ENCODE measurements around the gene PLCL1.

Gene PLCL1

DNA sequence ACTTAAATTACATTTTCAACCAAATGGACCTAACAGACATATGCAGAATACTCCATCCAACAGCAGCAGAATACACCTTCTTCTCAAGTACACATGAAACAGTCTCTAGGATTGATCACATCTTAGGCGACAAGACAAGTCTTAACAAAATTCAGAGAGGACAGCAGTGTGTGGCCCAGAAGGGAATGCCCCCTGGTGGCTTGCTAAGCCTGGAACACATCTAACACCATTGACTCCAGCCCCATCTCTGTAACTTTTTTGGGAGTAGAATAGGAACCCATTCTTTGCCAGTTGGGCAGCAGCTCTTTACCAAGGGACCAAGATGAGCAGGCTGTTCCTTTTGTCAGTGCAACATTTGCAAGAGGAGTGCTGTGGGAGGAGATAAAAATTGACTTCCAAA is 249.9 kb downstream of the PLCL1 start:
- Histone ChIP-seq H3K27ac (ENCODE audit: low read depth, low read length) (no peak overlapping the region), H3K9ac (ENCODE audit: low read length in 5 of 5) (no peak overlapping the region), H3K4me3 (ENCODE audit: low read depth in 1 of 5, low read length in 5 of 5) (no peak overlapping the region), H3K36me3 (ENCODE audit: control insufficient read depth in 5 of 5, insufficient read depth in 5 of 5, low read length in 5 of 5) (no peaks in the 10 kb centered on the region), H3K4me1 (ENCODE audit: control insufficient read depth in 5 of 5, insufficient read depth in 5 of 5, low read length in 5 of 5) (peaks cover 0 to 3% (median 0%) of the 10 kb centered on the region in 5 donors), H3K9me3 (ENCODE audit: control insufficient read depth in 5 of 5, low read length in 5 of 5) (no peaks in the 10 kb centered on the region), H3K27me3 (ENCODE audit: control insufficient read depth in 5 of 5, insufficient read depth in 4 of 5, low read length in 5 of 5) (no peaks in the 10 kb centered on the region)

DNA sequence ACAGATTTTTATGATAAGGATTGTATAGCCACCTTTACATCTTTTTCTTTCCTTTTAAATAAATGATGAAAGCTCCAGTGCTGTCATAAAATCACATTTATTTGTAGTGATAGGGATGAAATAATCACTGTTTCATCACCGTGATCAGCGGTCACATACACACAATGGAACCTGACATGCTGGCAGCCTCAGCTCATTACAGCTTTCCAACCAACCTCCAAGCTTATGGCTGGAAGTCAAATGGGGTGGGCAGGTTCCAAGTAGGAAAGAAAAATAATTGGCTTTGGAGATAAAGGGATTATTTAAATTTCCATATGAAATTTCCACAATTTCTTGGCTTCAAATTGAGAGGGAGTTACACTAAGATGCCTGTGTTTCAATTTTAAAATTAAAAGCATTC is 251.3 kb downstream of the PLCL1 start:
- H3K27me3 ChIP-seq (ENCODE audit: control insufficient read depth in 5 of 5, insufficient read depth in 4 of 5, low read length in 5 of 5): no peaks in the 10 kb centered on the region
- peaks cover 0 to 3% (median 0%) of the 10 kb centered on the region in 5 donors for H3K4me1 ChIP-seq (ENCODE audit: control insufficient read depth in 5 of 5, insufficient read depth in 5 of 5, low read length in 5 of 5)
- no peak overlapping the region for H3K9ac ChIP-seq (ENCODE audit: low read length in 5 of 5)
- H3K27ac ChIP-seq (ENCODE audit: low read depth, low read length): no peak overlapping the region
- no peaks in the 10 kb centered on the region for H3K36me3 ChIP-seq (ENCODE audit: control insufficient read depth in 5 of 5, insufficient read depth in 5 of 5, low read length in 5 of 5)
- no peak overlapping the region for H3K4me3 ChIP-seq (ENCODE audit: low read depth in 1 of 5, low read length in 5 of 5)
- H3K9me3 ChIP-seq (ENCODE audit: control insufficient read depth in 5 of 5, low read length in 5 of 5): no peaks in the 10 kb centered on the region

DNA sequence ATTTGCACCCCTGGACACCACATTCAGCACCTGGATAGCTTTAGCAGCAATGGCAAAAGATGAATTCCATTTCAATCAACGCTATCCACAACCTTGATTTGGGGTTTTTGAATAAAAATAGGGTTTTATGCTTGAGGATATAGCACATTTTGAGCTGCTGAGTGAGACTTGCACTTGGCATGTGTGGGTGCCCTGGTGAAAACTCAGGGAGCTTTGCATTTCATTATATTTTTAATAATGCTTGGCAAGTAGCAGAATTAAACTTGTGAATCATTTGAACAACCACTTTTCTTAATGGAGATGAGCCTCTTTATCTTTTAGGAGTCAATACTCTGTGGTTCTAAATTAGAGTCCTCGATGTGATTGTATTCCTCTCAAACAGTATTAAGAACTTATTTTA is 252.4 kb downstream of the PLCL1 start:
- Histone ChIP-seq H3K4me3 (ENCODE audit: low read depth in 1 of 5, low read length in 5 of 5) (no peak overlapping the region), H3K9ac (ENCODE audit: low read length in 5 of 5) (no peak overlapping the region), H3K27ac (ENCODE audit: low read depth, low read length) (no peak overlapping the region), H3K36me3 (ENCODE audit: control insufficient read depth in 5 of 5, insufficient read depth in 5 of 5, low read length in 5 of 5) (no peaks in the 10 kb centered on the region), H3K27me3 (ENCODE audit: control insufficient read depth in 5 of 5, insufficient read depth in 4 of 5, low read length in 5 of 5) (no peaks in the 10 kb centered on the region), H3K9me3 (ENCODE audit: control insufficient read depth in 5 of 5, low read length in 5 of 5) (no peaks in the 10 kb centered on the region), H3K4me1 (ENCODE audit: control insufficient read depth in 5 of 5, insufficient read depth in 5 of 5, low read length in 5 of 5) (peaks cover 0 to 3% (median 0%) of the 10 kb centered on the region in 5 donors)

DNA sequence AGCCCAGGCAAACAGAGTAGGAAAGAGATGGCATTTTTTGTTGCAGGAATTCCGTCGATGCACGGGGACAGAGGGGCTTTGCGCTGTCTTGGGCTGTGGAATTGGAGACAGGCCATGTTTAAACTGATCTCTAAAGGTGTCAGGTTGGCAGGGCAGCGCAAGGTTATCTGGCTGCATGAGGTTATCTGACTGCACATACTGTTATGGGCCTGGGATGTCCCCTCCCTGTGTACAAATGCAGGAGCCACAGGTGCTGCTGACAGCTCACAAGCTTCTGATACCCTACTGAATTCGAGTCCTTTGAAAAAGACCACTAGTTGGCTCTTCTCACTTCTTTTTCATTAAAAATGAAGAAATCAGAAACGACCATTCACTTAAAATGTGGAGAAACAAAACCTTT is 255.4 kb downstream of the PLCL1 start:
- Histone ChIP-seq H3K4me1 (ENCODE audit: control insufficient read depth in 5 of 5, insufficient read depth in 5 of 5, low read length in 5 of 5) (peaks cover 0 to 3% (median 0%) of the 10 kb centered on the region in 5 donors), H3K27ac (ENCODE audit: low read depth, low read length) (no peak overlapping the region), H3K9me3 (ENCODE audit: control insufficient read depth in 5 of 5, low read length in 5 of 5) (no peaks in the 10 kb centered on the region), H3K36me3 (ENCODE audit: control insufficient read depth in 5 of 5, insufficient read depth in 5 of 5, low read length in 5 of 5) (no peaks in the 10 kb centered on the region), H3K27me3 (ENCODE audit: control insufficient read depth in 5 of 5, insufficient read depth in 4 of 5, low read length in 5 of 5) (no peaks in the 10 kb centered on the region), H3K9ac (ENCODE audit: low read length in 5 of 5) (no peak overlapping the region), H3K4me3 (ENCODE audit: low read depth in 1 of 5, low read length in 5 of 5) (no peak overlapping the region)

DNA sequence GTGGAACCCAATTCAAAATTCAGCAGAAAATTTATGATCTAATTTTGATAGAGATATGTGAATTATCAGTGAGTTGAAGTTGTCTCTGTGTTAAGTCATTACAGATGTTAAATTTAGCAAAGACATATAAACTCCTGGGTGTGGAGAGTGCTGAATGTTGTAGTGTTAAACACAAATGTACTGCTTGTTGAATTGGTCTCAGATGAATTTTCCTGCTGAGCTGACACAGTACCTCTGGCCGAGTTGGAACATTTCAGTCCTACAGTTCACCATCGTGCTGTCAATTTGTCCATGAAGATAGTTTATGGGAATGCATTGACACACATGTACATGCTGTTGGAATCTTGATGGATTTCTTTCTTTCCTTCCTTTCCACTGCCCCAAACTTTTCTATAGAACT is 255.9 kb downstream of the PLCL1 start:
- H3K27me3 ChIP-seq (ENCODE audit: control insufficient read depth in 5 of 5, insufficient read depth in 4 of 5, low read length in 5 of 5): no peaks in the 10 kb centered on the region
- no peaks in the 10 kb centered on the region for H3K36me3 ChIP-seq (ENCODE audit: control insufficient read depth in 5 of 5, insufficient read depth in 5 of 5, low read length in 5 of 5)
- H3K9me3 ChIP-seq (ENCODE audit: control insufficient read depth in 5 of 5, low read length in 5 of 5): no peaks in the 10 kb centered on the region
- H3K27ac ChIP-seq (ENCODE audit: low read depth, low read length): no peak overlapping the region
- no peak overlapping the region for H3K9ac ChIP-seq (ENCODE audit: low read length in 5 of 5)
- H3K4me3 ChIP-seq (ENCODE audit: low read depth in 1 of 5, low read length in 5 of 5): no peak overlapping the region
- peaks cover 0 to 3% (median 0%) of the 10 kb centered on the region in 5 donors for H3K4me1 ChIP-seq (ENCODE audit: control insufficient read depth in 5 of 5, insufficient read depth in 5 of 5, low read length in 5 of 5)

DNA sequence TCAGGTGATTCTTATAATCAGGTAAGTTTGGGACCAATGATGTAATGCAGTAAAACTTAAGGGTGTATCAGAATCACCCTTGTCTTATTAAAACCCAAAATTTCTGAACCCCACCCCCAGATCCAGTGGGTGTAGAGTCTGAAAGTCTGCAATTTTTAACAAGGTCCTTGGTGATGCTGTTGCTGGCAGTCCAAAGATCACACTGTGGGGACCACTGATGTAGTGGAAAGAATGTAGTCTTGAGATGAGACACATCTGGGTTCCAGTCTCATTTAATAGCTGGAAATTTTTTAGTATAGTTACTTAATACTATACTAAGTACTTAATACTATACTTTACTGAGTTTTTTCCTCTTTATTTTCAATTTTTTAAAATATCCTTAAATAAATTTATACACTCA is 258.4 kb downstream of the PLCL1 start:
- Histone ChIP-seq H3K36me3 (ENCODE audit: control insufficient read depth in 5 of 5, insufficient read depth in 5 of 5, low read length in 5 of 5) (no peaks in the 10 kb centered on the region), H3K9me3 (ENCODE audit: control insufficient read depth in 5 of 5, low read length in 5 of 5) (no peaks in the 10 kb centered on the region), H3K27ac (ENCODE audit: low read depth, low read length) (no peak overlapping the region), H3K9ac (ENCODE audit: low read length in 5 of 5) (no peak overlapping the region), H3K4me3 (ENCODE audit: low read depth in 1 of 5, low read length in 5 of 5) (no peak overlapping the region), H3K27me3 (ENCODE audit: control insufficient read depth in 5 of 5, insufficient read depth in 4 of 5, low read length in 5 of 5) (no peaks in the 10 kb centered on the region), H3K4me1 (ENCODE audit: control insufficient read depth in 5 of 5, insufficient read depth in 5 of 5, low read length in 5 of 5) (no peaks in the 10 kb centered on the region)

DNA sequence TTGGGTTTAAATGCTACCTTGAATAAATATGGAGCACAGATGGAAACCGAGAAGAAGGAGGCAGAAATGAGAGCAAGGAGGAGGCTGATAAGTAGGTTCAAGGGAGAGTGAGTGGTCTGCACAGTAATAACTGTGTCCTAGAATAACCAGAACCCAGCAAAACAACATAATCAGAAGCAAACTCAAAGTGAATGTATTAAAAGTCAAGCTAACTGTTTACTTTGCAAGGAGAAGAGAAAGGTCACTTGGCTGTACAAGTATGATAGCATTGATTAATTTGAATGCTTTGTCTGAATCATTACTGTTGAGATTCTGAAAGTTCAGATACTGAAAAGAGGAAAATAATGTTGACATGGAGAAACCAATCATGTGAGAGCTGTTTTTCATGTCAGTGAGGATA is 258.8 kb downstream of the PLCL1 start:
- Histone ChIP-seq H3K27me3 (ENCODE audit: control insufficient read depth in 5 of 5, insufficient read depth in 4 of 5, low read length in 5 of 5) (no peaks in the 10 kb centered on the region), H3K4me3 (ENCODE audit: low read depth in 1 of 5, low read length in 5 of 5) (no peak overlapping the region), H3K4me1 (ENCODE audit: control insufficient read depth in 5 of 5, insufficient read depth in 5 of 5, low read length in 5 of 5) (no peaks in the 10 kb centered on the region), H3K9ac (ENCODE audit: low read length in 5 of 5) (no peak overlapping the region), H3K27ac (ENCODE audit: low read depth, low read length) (no peak overlapping the region), H3K9me3 (ENCODE audit: control insufficient read depth in 5 of 5, low read length in 5 of 5) (no peaks in the 10 kb centered on the region), H3K36me3 (ENCODE audit: control insufficient read depth in 5 of 5, insufficient read depth in 5 of 5, low read length in 5 of 5) (no peaks in the 10 kb centered on the region)

DNA sequence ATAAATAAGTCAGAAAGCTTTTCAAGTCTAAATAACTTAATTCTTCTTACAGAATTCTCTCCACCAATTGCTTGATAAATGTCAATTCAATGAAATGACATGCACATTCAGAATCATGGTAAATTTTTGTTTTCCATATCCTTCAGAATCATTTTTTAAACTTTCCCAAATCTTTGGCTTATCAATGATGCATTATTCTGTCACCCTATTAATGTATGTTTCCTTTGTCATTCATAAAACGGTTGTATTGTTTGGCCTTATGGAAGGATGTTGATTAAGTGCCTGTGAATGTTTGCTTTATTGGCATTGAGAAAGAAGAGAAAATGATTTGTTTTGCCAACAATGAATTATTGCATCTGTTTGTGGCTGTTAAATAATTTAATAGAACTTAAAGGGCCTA is 260.9 kb downstream of the PLCL1 start:
- H3K27ac ChIP-seq (ENCODE audit: low read depth, low read length): no peak overlapping the region
- no peaks in the 10 kb centered on the region for H3K27me3 ChIP-seq (ENCODE audit: control insufficient read depth in 5 of 5, insufficient read depth in 4 of 5, low read length in 5 of 5)
- H3K9me3 ChIP-seq (ENCODE audit: control insufficient read depth in 5 of 5, low read length in 5 of 5): no peaks in the 10 kb centered on the region
- no peak overlapping the region for H3K4me3 ChIP-seq (ENCODE audit: low read depth in 1 of 5, low read length in 5 of 5)
- H3K4me1 ChIP-seq (ENCODE audit: control insufficient read depth in 5 of 5, insufficient read depth in 5 of 5, low read length in 5 of 5): no peaks in the 10 kb centered on the region
- no peaks in the 10 kb centered on the region for H3K36me3 ChIP-seq (ENCODE audit: control insufficient read depth in 5 of 5, insufficient read depth in 5 of 5, low read length in 5 of 5)
- no peak overlapping the region for H3K9ac ChIP-seq (ENCODE audit: low read length in 5 of 5)

DNA sequence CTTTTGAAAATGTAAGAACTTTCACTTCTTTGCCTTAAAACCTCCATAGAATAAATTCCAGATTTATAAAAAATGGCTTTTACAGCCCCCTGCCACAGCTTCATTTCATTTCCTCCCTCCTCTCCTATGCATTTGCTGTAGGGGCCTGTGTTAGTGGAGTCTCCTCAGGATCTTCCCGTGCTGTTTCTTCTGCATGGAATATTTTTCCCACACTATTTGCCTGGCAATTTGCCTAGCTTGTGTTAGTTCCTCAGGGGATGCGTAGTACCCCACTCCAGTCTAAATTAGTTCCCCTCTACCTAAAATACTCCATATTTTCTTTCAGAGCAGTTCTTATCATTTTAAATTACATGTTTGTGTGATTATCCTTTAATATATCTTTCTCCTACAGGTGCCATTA is 262.2 kb downstream of the PLCL1 start:
- Histone ChIP-seq H3K4me1 (ENCODE audit: control insufficient read depth in 5 of 5, insufficient read depth in 5 of 5, low read length in 5 of 5) (no peaks in the 10 kb centered on the region), H3K4me3 (ENCODE audit: low read depth in 1 of 5, low read length in 5 of 5) (no peak overlapping the region), H3K9me3 (ENCODE audit: control insufficient read depth in 5 of 5, low read length in 5 of 5) (no peaks in the 10 kb centered on the region), H3K9ac (ENCODE audit: low read length in 5 of 5) (no peak overlapping the region), H3K27ac (ENCODE audit: low read depth, low read length) (no peak overlapping the region), H3K36me3 (ENCODE audit: control insufficient read depth in 5 of 5, insufficient read depth in 5 of 5, low read length in 5 of 5) (no peaks in the 10 kb centered on the region), H3K27me3 (ENCODE audit: control insufficient read depth in 5 of 5, insufficient read depth in 4 of 5, low read length in 5 of 5) (no peaks in the 10 kb centered on the region)

DNA sequence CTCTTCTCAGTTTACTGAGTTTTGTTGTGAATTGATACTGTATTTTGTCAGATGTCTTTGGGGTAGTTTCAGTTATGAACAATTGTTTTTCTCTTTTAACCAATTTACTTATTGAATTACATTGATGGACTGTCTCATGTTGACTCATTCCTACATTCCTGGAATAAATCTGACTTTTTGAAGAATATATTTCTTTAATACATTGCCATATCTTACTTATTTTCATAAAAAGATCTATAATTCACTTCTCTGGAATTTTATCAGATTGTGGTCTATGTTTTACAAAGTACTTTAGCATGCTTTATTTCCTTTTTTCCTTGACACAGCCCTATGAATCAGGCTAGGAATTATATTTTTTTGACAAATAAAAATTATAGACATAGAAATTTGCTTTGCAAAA is 268.3 kb downstream of the PLCL1 start:
- Histone ChIP-seq H3K9ac (ENCODE audit: low read length in 5 of 5) (no peak overlapping the region), H3K36me3 (ENCODE audit: control insufficient read depth in 5 of 5, insufficient read depth in 5 of 5, low read length in 5 of 5) (no peaks in the 10 kb centered on the region), H3K27ac (ENCODE audit: low read depth, low read length) (no peak overlapping the region), H3K4me1 (ENCODE audit: control insufficient read depth in 5 of 5, insufficient read depth in 5 of 5, low read length in 5 of 5) (no peaks in the 10 kb centered on the region), H3K4me3 (ENCODE audit: low read depth in 1 of 5, low read length in 5 of 5) (no peak overlapping the region), H3K27me3 (ENCODE audit: control insufficient read depth in 5 of 5, insufficient read depth in 4 of 5, low read length in 5 of 5) (no peaks in the 10 kb centered on the region), H3K9me3 (ENCODE audit: control insufficient read depth in 5 of 5, low read length in 5 of 5) (no peaks in the 10 kb centered on the region)

DNA sequence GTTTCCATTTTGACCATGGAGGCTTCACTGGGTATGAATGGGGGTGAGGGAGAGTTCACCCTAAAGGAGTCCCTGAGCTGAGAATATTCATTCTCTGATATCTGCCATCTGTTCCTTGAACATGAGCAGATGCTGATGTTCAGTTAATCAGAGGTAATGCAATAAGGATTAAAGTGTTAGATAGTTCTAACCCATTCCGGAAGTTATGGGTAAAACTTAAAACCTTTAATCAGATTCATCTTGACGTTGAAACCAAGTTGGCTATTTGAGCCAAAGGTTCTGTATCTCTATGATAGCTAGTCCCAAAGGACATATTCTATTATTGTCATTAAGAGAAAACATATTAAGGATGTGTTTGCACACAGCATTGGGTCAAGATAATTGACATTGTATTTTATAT is 268.9 kb downstream of the PLCL1 start:
- H3K4me1 ChIP-seq (ENCODE audit: control insufficient read depth in 5 of 5, insufficient read depth in 5 of 5, low read length in 5 of 5): no peaks in the 10 kb centered on the region
- H3K9ac ChIP-seq (ENCODE audit: low read length in 5 of 5): no peak overlapping the region
- H3K27me3 ChIP-seq (ENCODE audit: control insufficient read depth in 5 of 5, insufficient read depth in 4 of 5, low read length in 5 of 5): no peaks in the 10 kb centered on the region
- no peak overlapping the region for H3K4me3 ChIP-seq (ENCODE audit: low read depth in 1 of 5, low read length in 5 of 5)
- no peaks in the 10 kb centered on the region for H3K36me3 ChIP-seq (ENCODE audit: control insufficient read depth in 5 of 5, insufficient read depth in 5 of 5, low read length in 5 of 5)
- no peak overlapping the region for H3K27ac ChIP-seq (ENCODE audit: low read depth, low read length)
- H3K9me3 ChIP-seq (ENCODE audit: control insufficient read depth in 5 of 5, low read length in 5 of 5): no peaks in the 10 kb centered on the region

All from subcutaneous abdominal adipose tissue (tissue), 5 donors.